GM06990 (cell line): ENCODE results near the gene KCTD21.

Experiments
- DNase-seq: peaks from one replicate; pipeline ENCODE4 v3.0.0-alpha.2; 2011; ENCODE audit not compliant: insufficient read length; ENCODE audit errors: extremely low read depth
- H3K27me3 ChIP-seq: replicated peaks from 2 replicates; pipeline ENCODE4 v1.6.0; 2011; ENCODE audit warnings: low read length; ENCODE audit not compliant: control insufficient read depth, insufficient read depth
- H3K36me3 ChIP-seq: 2 replicates; pipeline ENCODE4 v1.5.1; 2011; ENCODE audit warnings: low read length; ENCODE audit not compliant: control insufficient read depth, insufficient read depth
- H3K4me3 ChIP-seq: replicated peaks from 2 replicates; pipeline ENCODE4 v1.5.1; 2011; ENCODE audit warnings: low read depth, mild to moderate bottlenecking, control low read depth, low read length
- TF ChIP-seq, protein P1 (sequence below): IDR thresholded peaks from 2 replicates; pipeline ENCODE4 v1.5.1; 2011; ENCODE audit warnings: low read length, control low read depth, mild to moderate bottlenecking, inconsistent platforms; ENCODE audit not compliant: insufficient read depth, poor library complexity, severe bottlenecking

Gene KCTD21

DNA sequence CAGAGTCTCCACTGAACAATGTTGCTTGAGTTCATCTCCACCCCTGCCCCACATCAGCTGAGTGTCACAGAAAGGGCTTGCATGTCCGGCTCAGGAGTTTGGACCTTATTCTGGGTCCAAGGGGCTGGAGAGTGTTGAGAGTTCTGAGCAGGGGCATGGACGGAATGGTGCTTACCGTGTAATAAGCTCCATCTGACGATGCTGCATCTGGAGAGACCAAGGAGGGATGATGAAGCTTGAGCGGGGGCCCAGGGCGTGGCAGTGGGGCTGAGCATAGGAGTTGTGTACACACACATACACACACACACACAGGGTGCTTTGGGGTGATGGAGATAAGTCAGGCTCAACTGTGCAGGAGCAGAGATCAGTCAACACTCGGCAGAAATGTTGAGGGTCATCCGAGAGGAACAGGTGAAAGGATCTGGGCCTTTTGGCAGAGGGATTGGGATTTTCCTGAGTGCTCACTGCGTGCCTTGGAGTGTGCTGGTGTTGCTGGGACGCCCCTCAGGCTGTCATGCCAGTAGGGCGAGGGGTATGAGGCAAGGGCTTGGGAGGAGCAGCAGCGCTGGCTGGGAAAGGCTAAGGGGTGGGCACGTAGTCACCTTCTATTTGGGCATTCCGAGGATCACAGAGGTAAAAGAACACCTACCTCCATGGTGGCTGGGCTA, 2.6 kb upstream of the KCTD21 start:
- no peaks in the 10 kb centered on the region for H3K27me3 ChIP-seq
- TF ChIP-seq, protein P1, sequence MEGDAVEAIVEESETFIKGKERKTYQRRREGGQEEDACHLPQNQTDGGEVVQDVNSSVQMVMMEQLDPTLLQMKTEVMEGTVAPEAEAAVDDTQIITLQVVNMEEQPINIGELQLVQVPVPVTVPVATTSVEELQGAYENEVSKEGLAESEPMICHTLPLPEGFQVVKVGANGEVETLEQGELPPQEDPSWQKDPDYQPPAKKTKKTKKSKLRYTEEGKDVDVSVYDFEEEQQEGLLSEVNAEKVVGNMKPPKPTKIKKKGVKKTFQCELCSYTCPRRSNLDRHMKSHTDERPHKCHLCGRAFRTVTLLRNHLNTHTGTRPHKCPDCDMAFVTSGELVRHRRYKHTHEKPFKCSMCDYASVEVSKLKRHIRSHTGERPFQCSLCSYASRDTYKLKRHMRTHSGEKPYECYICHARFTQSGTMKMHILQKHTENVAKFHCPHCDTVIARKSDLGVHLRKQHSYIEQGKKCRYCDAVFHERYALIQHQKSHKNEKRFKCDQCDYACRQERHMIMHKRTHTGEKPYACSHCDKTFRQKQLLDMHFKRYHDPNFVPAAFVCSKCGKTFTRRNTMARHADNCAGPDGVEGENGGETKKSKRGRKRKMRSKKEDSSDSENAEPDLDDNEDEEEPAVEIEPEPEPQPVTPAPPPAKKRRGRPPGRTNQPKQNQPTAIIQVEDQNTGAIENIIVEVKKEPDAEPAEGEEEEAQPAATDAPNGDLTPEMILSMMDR, result no peak
- H3K36me3 ChIP-seq, result no peaks in the 10 kb centered on the region
- no peak for DNase-seq
- H3K4me3 ChIP-seq, result no peak overlapping the region

DNA sequence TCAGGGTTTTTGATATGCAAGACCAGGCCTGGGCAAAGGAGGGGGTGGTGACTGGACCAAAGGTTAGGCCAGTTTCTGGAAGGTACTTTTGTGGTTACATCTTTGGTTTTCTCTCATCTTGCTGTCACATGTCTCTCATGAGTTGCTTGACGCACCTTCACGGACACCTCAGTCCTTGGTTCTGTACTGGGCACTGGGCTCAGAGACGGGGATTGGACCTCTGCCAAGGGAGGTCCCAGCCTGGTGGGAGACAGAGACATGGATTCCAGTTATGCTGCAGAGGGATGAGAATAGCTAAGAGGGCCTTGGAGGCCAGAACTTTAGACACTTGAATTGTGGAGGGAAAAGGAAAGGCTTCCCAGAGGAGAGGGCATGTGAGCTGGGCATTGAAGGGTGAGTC, 1.9 kb upstream of the KCTD21 start:
- H3K4me3 ChIP-seq, result no peak overlapping the region
- TF ChIP-seq, protein P1, result no peak
- H3K27me3 ChIP-seq, result no peaks in the 10 kb centered on the region
- DNase-seq, result no peak
- H3K36me3 ChIP-seq, result no peaks in the 10 kb centered on the region

GRCh38 chr11:78189851-78190250, 1.4 kb upstream of the KCTD21 start:
- DNase-seq, result no peak
- peak overlapping the region; percentile 92 for H3K4me3 ChIP-seq
- H3K36me3 ChIP-seq, result no peaks in the 10 kb centered on the region
- TF ChIP-seq, protein P1, result no peak
- H3K27me3 ChIP-seq, result no peaks in the 10 kb centered on the region

DNA sequence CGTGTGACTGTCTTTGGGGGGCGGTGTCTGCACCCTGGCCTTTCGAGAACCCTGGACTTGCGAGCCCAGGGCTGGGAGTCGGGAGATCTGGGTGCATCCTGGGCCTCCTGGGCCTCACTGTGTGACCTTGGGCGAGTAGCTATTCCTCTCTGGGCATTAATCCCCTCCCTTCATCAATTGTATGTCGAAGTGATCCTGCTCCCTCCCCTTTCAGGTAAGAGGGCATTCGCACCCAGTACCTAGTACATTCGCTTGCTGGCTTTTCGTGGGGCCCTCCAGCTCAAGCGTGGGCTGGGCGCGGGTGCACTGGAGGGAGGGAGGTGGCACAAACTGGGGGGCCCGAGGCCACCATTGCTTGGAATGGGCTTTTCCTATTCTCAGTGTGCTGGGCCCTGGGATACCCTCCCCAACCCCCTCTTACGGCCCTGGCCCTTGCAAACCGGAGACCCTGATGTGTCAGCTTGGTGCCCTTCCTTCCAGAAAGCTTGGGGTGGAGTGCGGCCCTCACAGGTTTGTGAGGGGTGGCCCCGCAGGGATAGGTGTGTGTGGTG, 823 bp upstream of the KCTD21 start:
- TF ChIP-seq, protein P1, result no peak
- no peak for DNase-seq
- no peaks in the 10 kb centered on the region for H3K27me3 ChIP-seq
- H3K36me3 ChIP-seq, result no peaks in the 10 kb centered on the region
- H3K4me3 ChIP-seq, result peak overlapping the region; percentile 92

GRCh38 chr11:78187366-78188285, 800 bp downstream of the KCTD21 start:
- DNase-seq, result no peak

More at GRCh38 chr11:78187366-78188285, 800 bp downstream of the KCTD21 start:
- H3K36me3 ChIP-seq, result no peaks in the 10 kb centered on the region
- TF ChIP-seq, protein P1, result no peak
- H3K4me3 ChIP-seq, result peak overlapping the region; percentile 92
- no peaks in the 10 kb centered on the region for H3K27me3 ChIP-seq
